ENCODE results near the gene FBXO2. TPM values are rescaled to one million over a fixed set of nuclear protein-coding genes. Genes with fewer than 3 reads are reported as not detected.

The FBXO2 gene
- total and polyA plus RNA-seq, 9 of the 15 experiments (the other 6 are each of a cell fraction or from before 2014, with no cell fraction given), result 0.04 to 1.9 (median 0.27) TPM

DNA sequence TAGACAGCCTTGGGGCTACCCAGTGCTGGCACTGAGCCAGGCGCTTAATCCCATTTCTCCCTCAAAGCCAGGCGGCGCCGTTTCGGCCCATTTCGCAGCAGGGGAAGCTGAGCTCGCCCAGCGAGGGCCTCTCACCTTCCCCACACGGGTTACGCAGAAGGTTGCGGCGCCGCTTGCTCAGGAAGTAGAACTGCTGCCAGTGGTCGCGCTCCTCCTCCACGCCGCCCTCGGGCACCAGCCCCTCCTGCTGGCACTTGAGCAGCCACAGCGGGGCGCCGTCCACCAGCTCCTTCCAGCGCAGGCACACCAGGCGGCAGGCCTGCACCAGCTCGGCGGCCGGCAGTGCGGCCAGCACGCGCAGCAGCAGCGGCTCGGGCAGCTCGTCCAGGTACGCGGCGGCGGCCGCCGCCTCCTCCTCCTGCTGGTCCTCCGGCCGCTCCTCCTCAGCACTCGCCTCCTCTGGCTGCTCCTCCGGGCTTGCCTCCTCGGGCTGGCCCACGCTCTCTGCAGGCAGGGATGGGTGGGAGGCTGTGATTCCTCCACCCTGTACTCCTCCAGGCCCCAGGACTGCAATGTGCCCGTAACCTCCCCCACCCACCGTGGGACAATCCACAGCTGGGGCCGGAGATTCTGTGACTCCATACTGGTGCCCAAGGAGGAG, 3.8 kb downstream of the FBXO2 start (continued):
- TF ChIP-seq, protein P1, sequence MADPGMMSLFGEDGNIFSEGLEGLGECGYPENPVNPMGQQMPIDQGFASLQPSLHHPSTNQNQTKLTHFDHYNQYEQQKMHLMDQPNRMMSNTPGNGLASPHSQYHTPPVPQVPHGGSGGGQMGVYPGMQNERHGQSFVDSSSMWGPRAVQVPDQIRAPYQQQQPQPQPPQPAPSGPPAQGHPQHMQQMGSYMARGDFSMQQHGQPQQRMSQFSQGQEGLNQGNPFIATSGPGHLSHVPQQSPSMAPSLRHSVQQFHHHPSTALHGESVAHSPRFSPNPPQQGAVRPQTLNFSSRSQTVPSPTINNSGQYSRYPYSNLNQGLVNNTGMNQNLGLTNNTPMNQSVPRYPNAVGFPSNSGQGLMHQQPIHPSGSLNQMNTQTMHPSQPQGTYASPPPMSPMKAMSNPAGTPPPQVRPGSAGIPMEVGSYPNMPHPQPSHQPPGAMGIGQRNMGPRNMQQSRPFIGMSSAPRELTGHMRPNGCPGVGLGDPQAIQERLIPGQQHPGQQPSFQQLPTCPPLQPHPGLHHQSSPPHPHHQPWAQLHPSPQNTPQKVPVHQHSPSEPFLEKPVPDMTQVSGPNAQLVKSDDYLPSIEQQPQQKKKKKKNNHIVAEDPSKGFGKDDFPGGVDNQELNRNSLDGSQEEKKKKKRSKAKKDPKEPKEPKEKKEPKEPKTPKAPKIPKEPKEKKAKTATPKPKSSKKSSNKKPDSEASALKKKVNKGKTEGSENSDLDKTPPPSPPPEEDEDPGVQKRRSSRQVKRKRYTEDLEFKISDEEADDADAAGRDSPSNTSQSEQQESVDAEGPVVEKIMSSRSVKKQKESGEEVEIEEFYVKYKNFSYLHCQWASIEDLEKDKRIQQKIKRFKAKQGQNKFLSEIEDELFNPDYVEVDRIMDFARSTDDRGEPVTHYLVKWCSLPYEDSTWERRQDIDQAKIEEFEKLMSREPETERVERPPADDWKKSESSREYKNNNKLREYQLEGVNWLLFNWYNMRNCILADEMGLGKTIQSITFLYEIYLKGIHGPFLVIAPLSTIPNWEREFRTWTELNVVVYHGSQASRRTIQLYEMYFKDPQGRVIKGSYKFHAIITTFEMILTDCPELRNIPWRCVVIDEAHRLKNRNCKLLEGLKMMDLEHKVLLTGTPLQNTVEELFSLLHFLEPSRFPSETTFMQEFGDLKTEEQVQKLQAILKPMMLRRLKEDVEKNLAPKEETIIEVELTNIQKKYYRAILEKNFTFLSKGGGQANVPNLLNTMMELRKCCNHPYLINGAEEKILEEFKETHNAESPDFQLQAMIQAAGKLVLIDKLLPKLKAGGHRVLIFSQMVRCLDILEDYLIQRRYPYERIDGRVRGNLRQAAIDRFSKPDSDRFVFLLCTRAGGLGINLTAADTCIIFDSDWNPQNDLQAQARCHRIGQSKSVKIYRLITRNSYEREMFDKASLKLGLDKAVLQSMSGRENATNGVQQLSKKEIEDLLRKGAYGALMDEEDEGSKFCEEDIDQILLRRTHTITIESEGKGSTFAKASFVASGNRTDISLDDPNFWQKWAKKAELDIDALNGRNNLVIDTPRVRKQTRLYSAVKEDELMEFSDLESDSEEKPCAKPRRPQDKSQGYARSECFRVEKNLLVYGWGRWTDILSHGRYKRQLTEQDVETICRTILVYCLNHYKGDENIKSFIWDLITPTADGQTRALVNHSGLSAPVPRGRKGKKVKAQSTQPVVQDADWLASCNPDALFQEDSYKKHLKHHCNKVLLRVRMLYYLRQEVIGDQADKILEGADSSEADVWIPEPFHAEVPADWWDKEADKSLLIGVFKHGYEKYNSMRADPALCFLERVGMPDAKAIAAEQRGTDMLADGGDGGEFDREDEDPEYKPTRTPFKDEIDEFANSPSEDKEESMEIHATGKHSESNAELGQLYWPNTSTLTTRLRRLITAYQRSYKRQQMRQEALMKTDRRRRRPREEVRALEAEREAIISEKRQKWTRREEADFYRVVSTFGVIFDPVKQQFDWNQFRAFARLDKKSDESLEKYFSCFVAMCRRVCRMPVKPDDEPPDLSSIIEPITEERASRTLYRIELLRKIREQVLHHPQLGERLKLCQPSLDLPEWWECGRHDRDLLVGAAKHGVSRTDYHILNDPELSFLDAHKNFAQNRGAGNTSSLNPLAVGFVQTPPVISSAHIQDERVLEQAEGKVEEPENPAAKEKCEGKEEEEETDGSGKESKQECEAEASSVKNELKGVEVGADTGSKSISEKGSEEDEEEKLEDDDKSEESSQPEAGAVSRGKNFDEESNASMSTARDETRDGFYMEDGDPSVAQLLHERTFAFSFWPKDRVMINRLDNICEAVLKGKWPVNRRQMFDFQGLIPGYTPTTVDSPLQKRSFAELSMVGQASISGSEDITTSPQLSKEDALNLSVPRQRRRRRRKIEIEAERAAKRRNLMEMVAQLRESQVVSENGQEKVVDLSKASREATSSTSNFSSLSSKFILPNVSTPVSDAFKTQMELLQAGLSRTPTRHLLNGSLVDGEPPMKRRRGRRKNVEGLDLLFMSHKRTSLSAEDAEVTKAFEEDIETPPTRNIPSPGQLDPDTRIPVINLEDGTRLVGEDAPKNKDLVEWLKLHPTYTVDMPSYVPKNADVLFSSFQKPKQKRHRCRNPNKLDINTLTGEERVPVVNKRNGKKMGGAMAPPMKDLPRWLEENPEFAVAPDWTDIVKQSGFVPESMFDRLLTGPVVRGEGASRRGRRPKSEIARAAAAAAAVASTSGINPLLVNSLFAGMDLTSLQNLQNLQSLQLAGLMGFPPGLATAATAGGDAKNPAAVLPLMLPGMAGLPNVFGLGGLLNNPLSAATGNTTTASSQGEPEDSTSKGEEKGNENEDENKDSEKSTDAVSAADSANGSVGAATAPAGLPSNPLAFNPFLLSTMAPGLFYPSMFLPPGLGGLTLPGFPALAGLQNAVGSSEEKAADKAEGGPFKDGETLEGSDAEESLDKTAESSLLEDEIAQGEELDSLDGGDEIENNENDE (IDR thresholded peaks at IDR 0.05; ENCODE audit: low read depth, low read length), result no peak
- TF ChIP-seq, protein P2, sequence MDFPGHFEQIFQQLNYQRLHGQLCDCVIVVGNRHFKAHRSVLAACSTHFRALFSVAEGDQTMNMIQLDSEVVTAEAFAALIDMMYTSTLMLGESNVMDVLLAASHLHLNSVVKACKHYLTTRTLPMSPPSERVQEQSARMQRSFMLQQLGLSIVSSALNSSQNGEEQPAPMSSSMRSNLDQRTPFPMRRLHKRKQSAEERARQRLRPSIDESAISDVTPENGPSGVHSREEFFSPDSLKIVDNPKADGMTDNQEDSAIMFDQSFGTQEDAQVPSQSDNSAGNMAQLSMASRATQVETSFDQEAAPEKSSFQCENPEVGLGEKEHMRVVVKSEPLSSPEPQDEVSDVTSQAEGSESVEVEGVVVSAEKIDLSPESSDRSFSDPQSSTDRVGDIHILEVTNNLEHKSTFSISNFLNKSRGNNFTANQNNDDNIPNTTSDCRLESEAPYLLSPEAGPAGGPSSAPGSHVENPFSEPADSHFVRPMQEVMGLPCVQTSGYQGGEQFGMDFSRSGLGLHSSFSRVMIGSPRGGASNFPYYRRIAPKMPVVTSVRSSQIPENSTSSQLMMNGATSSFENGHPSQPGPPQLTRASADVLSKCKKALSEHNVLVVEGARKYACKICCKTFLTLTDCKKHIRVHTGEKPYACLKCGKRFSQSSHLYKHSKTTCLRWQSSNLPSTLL (IDR thresholded peaks at IDR 0.05), result no peak
- TF ChIP-seq, protein P3, sequence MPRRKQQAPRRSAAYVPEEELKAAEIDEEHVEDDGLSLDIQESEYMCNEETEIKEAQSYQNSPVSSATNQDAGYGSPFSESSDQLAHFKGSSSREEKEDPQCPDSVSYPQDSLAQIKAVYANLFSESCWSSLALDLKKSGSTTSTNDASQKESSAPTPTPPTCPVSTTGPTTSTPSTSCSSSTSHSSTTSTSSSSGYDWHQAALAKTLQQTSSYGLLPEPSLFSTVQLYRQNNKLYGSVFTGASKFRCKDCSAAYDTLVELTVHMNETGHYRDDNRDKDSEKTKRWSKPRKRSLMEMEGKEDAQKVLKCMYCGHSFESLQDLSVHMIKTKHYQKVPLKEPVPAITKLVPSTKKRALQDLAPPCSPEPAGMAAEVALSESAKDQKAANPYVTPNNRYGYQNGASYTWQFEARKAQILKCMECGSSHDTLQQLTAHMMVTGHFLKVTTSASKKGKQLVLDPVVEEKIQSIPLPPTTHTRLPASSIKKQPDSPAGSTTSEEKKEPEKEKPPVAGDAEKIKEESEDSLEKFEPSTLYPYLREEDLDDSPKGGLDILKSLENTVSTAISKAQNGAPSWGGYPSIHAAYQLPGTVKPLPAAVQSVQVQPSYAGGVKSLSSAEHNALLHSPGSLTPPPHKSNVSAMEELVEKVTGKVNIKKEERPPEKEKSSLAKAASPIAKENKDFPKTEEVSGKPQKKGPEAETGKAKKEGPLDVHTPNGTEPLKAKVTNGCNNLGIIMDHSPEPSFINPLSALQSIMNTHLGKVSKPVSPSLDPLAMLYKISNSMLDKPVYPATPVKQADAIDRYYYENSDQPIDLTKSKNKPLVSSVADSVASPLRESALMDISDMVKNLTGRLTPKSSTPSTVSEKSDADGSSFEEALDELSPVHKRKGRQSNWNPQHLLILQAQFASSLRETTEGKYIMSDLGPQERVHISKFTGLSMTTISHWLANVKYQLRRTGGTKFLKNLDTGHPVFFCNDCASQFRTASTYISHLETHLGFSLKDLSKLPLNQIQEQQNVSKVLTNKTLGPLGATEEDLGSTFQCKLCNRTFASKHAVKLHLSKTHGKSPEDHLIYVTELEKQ (CRISPR knock-in tag; IDR thresholded peaks at IDR 0.05), result no peak
- TF ChIP-seq, protein P4, sequence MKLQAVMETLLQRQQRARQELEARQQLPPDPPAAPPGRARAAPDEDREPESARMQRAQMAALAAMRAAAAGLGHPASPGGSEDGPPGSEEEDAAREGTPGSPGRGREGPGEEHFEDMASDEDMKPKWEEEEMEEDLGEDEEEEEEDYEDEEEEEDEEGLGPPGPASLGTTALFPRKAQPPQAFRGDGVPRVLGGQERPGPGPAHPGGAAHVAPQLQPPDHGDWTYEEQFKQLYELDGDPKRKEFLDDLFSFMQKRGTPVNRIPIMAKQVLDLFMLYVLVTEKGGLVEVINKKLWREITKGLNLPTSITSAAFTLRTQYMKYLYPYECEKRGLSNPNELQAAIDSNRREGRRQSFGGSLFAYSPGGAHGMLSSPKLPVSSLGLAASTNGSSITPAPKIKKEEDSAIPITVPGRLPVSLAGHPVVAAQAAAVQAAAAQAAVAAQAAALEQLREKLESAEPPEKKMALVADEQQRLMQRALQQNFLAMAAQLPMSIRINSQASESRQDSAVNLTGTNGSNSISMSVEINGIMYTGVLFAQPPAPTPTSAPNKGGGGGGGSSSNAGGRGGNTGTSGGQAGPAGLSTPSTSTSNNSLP (IDR thresholded peaks at IDR 0.05; ENCODE audit: borderline replicate concordance, low read depth, low read length), result no peak
- TF ChIP-seq ARID2 (IDR thresholded peaks at IDR 0.05), result peak; percentile 89

All from K562 (cell line).